A549 (cell line): ENCODE results near the gene TCF7L2.

Source experiments
- HDAC2 ChIP-seq: fragments of 200-600 bp; sonication (generic); IDR thresholded peaks from 2 replicates; pipeline ENCODE4 v1.6.1; 2016
- MAZ ChIP-seq: fragments of 150-350 bp; IDR thresholded peaks from 2 replicates; pipeline ENCODE4 v1.6.1; 2014; ENCODE audit warnings: antibody characterized with exemption, low read depth, low read length, borderline replicate concordance
- NFE2L2 ChIP-seq: fragments of 150-350 bp; conservative IDR thresholded peaks from 2 replicates; pipeline ENCODE4 v1.6.1; 2014; ENCODE audit warnings: low read length
- NR3C1 ChIP-seq: fragments of >200 bp; sonication (Bioruptor Twin); formaldehyde crosslinking; IDR thresholded peaks from 3 replicates; pipeline ENCODE4 v1.6.1; 2017
- POLR2A ChIP-seq: IDR thresholded peaks from 2 replicates; pipeline ENCODE4 v1.6.1; 2012; ENCODE audit warnings: mild to moderate bottlenecking, low read length
- RAD21 ChIP-seq, 2 experiments: fragments of >200 bp in 1 of 2; sonication (Bioruptor Twin) in 1 of 2; formaldehyde crosslinking in 1 of 2; IDR thresholded peaks in 1 of 2; conservative IDR thresholded peaks in 1 of 2; 2 replicates in 1 of 2; 3 replicates in 1 of 2; pipeline ENCODE4 v1.6.1; 2012 to 2018; ENCODE audit warnings: inconsistent platforms in 1 of 2
- REST ChIP-seq: fragments of 200-600 bp; sonication (generic); IDR thresholded peaks from 2 replicates; pipeline ENCODE4 v1.6.1; 2016; ENCODE audit warnings: antibody characterized with exemption, mild to moderate bottlenecking, moderate library complexity
- TF ChIP-seq, protein P1 (sequence below): fragments of >200 bp; sonication (Bioruptor Twin); formaldehyde crosslinking; IDR thresholded peaks from 3 replicates; pipeline ENCODE4 v1.5.1; 2016

GRCh38 chr10:113047151-113047550, 97.1 kb downstream of the TCF7L2 start:
- TF ChIP-seq, protein P1, sequence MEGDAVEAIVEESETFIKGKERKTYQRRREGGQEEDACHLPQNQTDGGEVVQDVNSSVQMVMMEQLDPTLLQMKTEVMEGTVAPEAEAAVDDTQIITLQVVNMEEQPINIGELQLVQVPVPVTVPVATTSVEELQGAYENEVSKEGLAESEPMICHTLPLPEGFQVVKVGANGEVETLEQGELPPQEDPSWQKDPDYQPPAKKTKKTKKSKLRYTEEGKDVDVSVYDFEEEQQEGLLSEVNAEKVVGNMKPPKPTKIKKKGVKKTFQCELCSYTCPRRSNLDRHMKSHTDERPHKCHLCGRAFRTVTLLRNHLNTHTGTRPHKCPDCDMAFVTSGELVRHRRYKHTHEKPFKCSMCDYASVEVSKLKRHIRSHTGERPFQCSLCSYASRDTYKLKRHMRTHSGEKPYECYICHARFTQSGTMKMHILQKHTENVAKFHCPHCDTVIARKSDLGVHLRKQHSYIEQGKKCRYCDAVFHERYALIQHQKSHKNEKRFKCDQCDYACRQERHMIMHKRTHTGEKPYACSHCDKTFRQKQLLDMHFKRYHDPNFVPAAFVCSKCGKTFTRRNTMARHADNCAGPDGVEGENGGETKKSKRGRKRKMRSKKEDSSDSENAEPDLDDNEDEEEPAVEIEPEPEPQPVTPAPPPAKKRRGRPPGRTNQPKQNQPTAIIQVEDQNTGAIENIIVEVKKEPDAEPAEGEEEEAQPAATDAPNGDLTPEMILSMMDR = no peak
- TF ChIP-seq NR3C1 (no peak), POLR2A (no peak), REST (no peak), RAD21 (conservative IDR thresholded peaks at IDR 0.05 in 1 of 2, IDR thresholded peaks at IDR 0.05 in 1 of 2) (no peak), MAZ (no peak), NFE2L2 (no peak), HDAC2 (no peak)
